Measurements from ENCODE around the gene ZNF385A. TPM values are rescaled to one million over a fixed set of nuclear protein-coding genes. Genes with fewer than 3 reads are reported as not detected.

The ZNF385A gene
- total and polyA plus RNA-seq, 2 of the 8 experiments (the other 6 are each of a cell fraction or from before 2014, with no cell fraction given), result 5.2 to 14.3 TPM

DNA sequence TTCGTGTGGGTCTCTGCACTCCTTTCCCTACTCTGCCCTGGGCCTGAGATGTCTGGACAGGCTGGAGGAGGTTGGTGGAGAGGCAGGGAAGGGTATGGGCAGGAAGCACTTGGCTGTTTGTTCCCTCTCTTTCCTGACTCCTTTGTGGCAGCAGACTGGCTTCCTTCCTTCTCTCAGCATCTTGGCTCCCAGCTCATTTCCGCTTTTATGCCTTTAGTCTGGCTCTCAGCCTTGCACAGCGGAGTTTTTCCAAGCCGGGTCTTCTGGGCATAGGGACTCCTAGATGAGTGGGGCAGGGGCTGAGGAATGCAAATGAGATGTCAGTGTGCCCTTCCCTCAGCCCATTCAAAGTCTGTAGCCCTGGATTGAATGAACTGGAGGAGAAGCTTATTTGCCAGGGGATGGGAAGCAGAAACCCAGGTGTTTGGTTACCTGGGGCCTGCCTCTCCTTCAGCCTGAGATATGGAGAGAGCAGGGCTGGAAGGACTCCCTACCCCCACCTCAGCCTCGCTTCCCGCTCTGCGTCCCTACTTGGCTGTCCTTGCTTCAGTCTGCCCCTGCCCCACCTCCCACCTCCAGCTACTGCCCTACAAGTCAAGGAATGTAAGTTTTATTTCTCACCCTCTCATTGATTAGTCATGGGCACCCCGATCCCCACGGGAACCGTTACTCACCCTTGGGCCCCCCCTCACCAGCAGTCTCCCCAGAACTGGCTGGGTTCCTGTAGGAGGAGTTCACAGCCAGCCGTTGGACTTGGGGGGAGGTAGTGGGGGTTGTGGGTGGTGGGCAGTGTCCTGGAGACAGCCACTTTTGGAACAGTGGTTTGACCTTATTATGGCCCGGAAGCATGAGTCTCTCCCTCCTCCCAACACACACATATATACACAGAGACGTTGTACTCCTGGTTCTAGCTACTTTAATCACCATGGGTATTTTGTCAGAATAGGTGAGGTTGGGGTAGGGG lies 43.8 kb upstream of the ZNF385A start:
- Histone ChIP-seq H3K79me1 (ENCODE audit: low read depth, low read length) (no peaks in the 10 kb centered on the region), H2BK12ac (ENCODE audit: low read depth, low read length) (peak overlapping the region; percentile 42; the same call in 1 of the 2 replicates), H2AFZ (ENCODE audit: low read length) (0 out of 2 replicates have a peak overlapping the region, but pooled peaks have one; percentile 19), H3K36me3 (ENCODE audit: control insufficient read depth in 2 of 4, insufficient read depth in 4 of 4, low read length in 3 of 4) (no peaks in the 10 kb centered on the region), H3K79me2 (ENCODE audit: control insufficient read depth in 1 of 2, insufficient read depth in 2 of 2, low read length in 2 of 2) (no peaks in the 10 kb centered on the region), H3K9me3 (ENCODE audit: insufficient read depth in 2 of 2, low read depth in 1 of 2, low read length in 1 of 2) (no peaks in the 10 kb centered on the region), H3K9ac (replicated peaks in 1 of 4; ENCODE audit: extremely low read depth in 1 of 4, low read depth in 3 of 4, low read length in 3 of 4) (no peak overlapping the region), H2BK15ac (ENCODE audit: low read length) (peak overlapping the region; percentile 48; the same call in 1 of the 2 replicates), H4K20me1 (replicated peaks in 1 of 2; ENCODE audit: control insufficient read depth in 1 of 2, insufficient read depth in 2 of 2, low read length in 2 of 2) (no peaks in the 10 kb centered on the region), H3K4me3 (ENCODE audit: extremely low read depth in 1 of 4, insufficient read depth in 2 of 4, low read depth in 3 of 4, low read length in 4 of 4) (no peak overlapping the region), H3K4ac (replicated peaks; ENCODE audit: insufficient read length, low read depth, low read length) (no peak overlapping the region), H3K4me1 (replicated peaks in 1 of 4; ENCODE audit: control insufficient read depth in 3 of 4, insufficient read depth in 4 of 4, low read length in 3 of 4) (peaks cover 0 to 16% (median 11%) of the 10 kb centered on the region in 4 experiments; a peak in 6 of 7 replicates), H3K56ac (replicated peaks; ENCODE audit: insufficient read length, low read depth, low read length) (no peak overlapping the region), H3K27ac (ENCODE audit: low read depth, low read length) (no peak overlapping the region), H2AK5ac (ENCODE audit: low read depth, low read length) (no peak overlapping the region), H3K14ac (ENCODE audit: insufficient read length) (no peak overlapping the region), H4K91ac (replicated peaks; ENCODE audit: insufficient read length, low read length) (no peak overlapping the region), H3K18ac (ENCODE audit: extremely low read depth, low read length) (no peak overlapping the region; the same call in 1 of the 2 replicates), H2BK5ac (ENCODE audit: low read depth, low read length) (peak overlapping the region; percentile 8; the same call in 1 of the 2 replicates), H2BK20ac (ENCODE audit: low read length) (no peak overlapping the region), H3K23ac (ENCODE audit: insufficient read length) (no peak overlapping the region), H2BK120ac (replicated peaks; ENCODE audit: low read depth, low read length) (no peak overlapping the region), H4K5ac (ENCODE audit: insufficient read length, low read depth, low read length) (no peak overlapping the region), H3K4me2 (ENCODE audit: insufficient read depth in 1 of 2, low read depth in 2 of 2, low read length in 2 of 2) (0 out of 4 replicates have a peak overlapping the region, but pooled peaks of 1 of the 2 experiments have one; percentile 18), H4K8ac (ENCODE audit: extremely low read depth, insufficient read depth, low read length) (0 out of 2 replicates have a peak overlapping the region, but pooled peaks have one; percentile 0), H3K27me3 (replicated peaks in 1 of 4; ENCODE audit: control insufficient read depth in 3 of 4, extremely low read depth in 1 of 4, insufficient read depth in 3 of 4, low read length in 3 of 4) (peaks cover 3 to 38% (median 32%) of the 10 kb centered on the region in 4 experiments), H3K23me2 (ENCODE audit: low read depth, low read length) (no peaks in the 10 kb centered on the region; the same call in 1 of the 2 replicates)
- TF ChIP-seq, protein P1, sequence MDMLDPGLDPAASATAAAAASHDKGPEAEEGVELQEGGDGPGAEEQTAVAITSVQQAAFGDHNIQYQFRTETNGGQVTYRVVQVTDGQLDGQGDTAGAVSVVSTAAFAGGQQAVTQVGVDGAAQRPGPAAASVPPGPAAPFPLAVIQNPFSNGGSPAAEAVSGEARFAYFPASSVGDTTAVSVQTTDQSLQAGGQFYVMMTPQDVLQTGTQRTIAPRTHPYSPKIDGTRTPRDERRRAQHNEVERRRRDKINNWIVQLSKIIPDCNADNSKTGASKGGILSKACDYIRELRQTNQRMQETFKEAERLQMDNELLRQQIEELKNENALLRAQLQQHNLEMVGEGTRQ (IDR thresholded peaks at IDR 0.05; ENCODE audit: low read length), result no peak
- TF ChIP-seq NANOG (IDR thresholded peaks at IDR 0.05; ENCODE audit: insufficient read depth, low read depth, low read length, poor library complexity, severe bottlenecking) (no peak), BACH1 (IDR thresholded peaks at IDR 0.05; ENCODE audit: low read length) (no peak), TBP (IDR thresholded peaks at IDR 0.05; ENCODE audit: low read depth, low read length) (0 out of 2 replicates have a peak, but pooled peaks have one; percentile 37)
- FAIRE-seq (no peak), DNase-seq (ENCODE audit: low read depth in 1 of 2, low spot score in 2 of 2) (no peak)
- 74% methylated on average over 13 of the region's 13 CpGs; no CpG with 5 or more reads in 1 of the 2 experiments for WGBS, 2 experiments (ENCODE audit: extremely low coverage in 1 of 2, insufficient coverage in 1 of 2, insufficient read length in 1 of 2, insufficient replicate concordance in 2 of 2, low coverage in 1 of 2, low lambda C conversion rate in 2 of 2, missing lambda C conversion rate in 1 of 2)
- ChIA-PET POLR2A (ENCODE audit: partially characterized antibody) (interaction anchor here (0.9 to 1.6 kb wide), 6 partner anchors 10 to 57 kb away, joined by 3 to 7 read pairs (median 4); no protein-coding TSS in a partner anchor), CTCF (ENCODE audit: partially characterized antibody) (interaction anchor here (0.6 to 26.1 kb wide), 12 partner anchors 11 to 294 kb away, joined by 3 to 742 read pairs (median 5); partner anchors contain the start of gene ITGA5)
